GM12892 (cell line): ENCODE results near the gene RPP38.

Source experiments
- POLR2A ChIP-seq: IDR thresholded peaks from 2 replicates; pipeline ENCODE4 v1.6.1; 2011; ENCODE audit warnings: low read depth, low read length, control low read depth
- POLR2AphosphoS5 ChIP-seq: IDR thresholded peaks from 2 replicates; pipeline ENCODE4 v1.6.1; 2011; ENCODE audit warnings: low read depth, low read length, control low read depth

- no peak for TF ChIP-seq POLR2AphosphoS5
- no peak for TF ChIP-seq POLR2A
Measured at GRCh38 chr10:15123749-15124184, 26.6 kb downstream of the RPP38 start.
